ENCODE results near the gene ARHGAP35.

GRCh38 chr19:46900341-46900740 is 39.5 kb downstream of the ARHGAP35 start:
- TF ChIP-seq CTCF (IDR thresholded peaks at IDR 0.05) (no peak), POLR2A (IDR thresholded peaks at IDR 0.05) (no peak), EP300 (IDR thresholded peaks at IDR 0.05) (no peak)

Measured in gastroesophageal sphincter (tissue), 3 donors.